H9 (cell line): ENCODE measurements around the gene IL1RAPL1. TPM values are rescaled to one million over a fixed set of nuclear protein-coding genes. Genes with fewer than 3 reads are reported as not detected.

Experiments
- DNase-seq: peaks from one replicate; pipeline ENCODE4 v3.0.0-alpha.2; 2017
- H2AFZ ChIP-seq: one replicate; pipeline ENCODE4 v1.6.1; 2013; ENCODE audit warnings: mild to moderate bottlenecking, low read length, control low read depth, moderate library complexity
- H2AK5ac ChIP-seq: 2 replicates; pipeline ENCODE4 v1.6.1; 2013; ENCODE audit warnings: low read length, control low read depth, mixed read lengths; ENCODE audit not compliant: insufficient read length
- H2BK120ac ChIP-seq: one replicate; pipeline ENCODE4 v1.6.1; 2013; ENCODE audit warnings: low read depth, mild to moderate bottlenecking, low read length, control low read depth, inconsistent platforms; ENCODE audit not compliant: poor library complexity, severe bottlenecking
- H2BK12ac ChIP-seq: 2 replicates; pipeline ENCODE4 v1.6.1; 2013; ENCODE audit warnings: low read length, control low read depth, mixed read lengths, low read depth; ENCODE audit not compliant: insufficient read length
- H2BK15ac ChIP-seq: 2 replicates; pipeline ENCODE4 v1.6.1; 2013; ENCODE audit warnings: low read depth, low read length, control low read depth
- H2BK20ac ChIP-seq: one replicate; pipeline ENCODE4 v1.6.1; 2013; ENCODE audit warnings: low read depth, mild to moderate bottlenecking, low read length, control low read depth, inconsistent platforms; ENCODE audit not compliant: poor library complexity, severe bottlenecking
- H2BK5ac ChIP-seq: 2 replicates; pipeline ENCODE4 v1.6.1; 2013; ENCODE audit warnings: low read length, control low read depth, mixed read lengths; ENCODE audit not compliant: insufficient read length
- H3K14ac ChIP-seq: 2 replicates; pipeline ENCODE4 v1.6.1; 2013; ENCODE audit warnings: low read length, control low read depth; ENCODE audit not compliant: insufficient read depth
- H3K18ac ChIP-seq: 2 replicates; pipeline ENCODE4 v1.6.1; 2013; ENCODE audit warnings: low read depth, mild to moderate bottlenecking, mixed read lengths, low read length, control low read depth; ENCODE audit not compliant: insufficient read length
- H3K23ac ChIP-seq: 2 replicates; pipeline ENCODE4 v1.6.1; 2013; ENCODE audit warnings: low read length, control low read depth, mixed read lengths, low read depth; ENCODE audit not compliant: insufficient read length
- H3K23me2 ChIP-seq: 2 replicates; pipeline ENCODE4 v1.6.1; 2013; ENCODE audit warnings: low read depth, mild to moderate bottlenecking, mixed read lengths, low read length, control low read depth; ENCODE audit not compliant: insufficient read length, poor library complexity, severe bottlenecking
- H3K27ac ChIP-seq: 2 replicates; pipeline ENCODE4 v1.5.1; 2013; ENCODE audit warnings: low read length, control low read depth, mixed read lengths, low read depth; ENCODE audit not compliant: insufficient read length
- H3K27me3 ChIP-seq: 2 replicates; pipeline ENCODE4 v1.6.1; 2013; ENCODE audit warnings: low read length, control low read depth, inconsistent platforms; ENCODE audit not compliant: insufficient read depth
- H3K4ac ChIP-seq: 2 replicates; pipeline ENCODE4 v1.6.1; 2013; ENCODE audit warnings: low read depth, mild to moderate bottlenecking, control low read depth, inconsistent platforms, low read length, moderate library complexity
- H3K4me1 ChIP-seq: 2 replicates; pipeline ENCODE4 v1.6.1; 2013; ENCODE audit warnings: low read length, control low read depth, inconsistent platforms; ENCODE audit not compliant: insufficient read depth
- H3K4me2 ChIP-seq: 2 replicates; pipeline ENCODE4 v1.6.1; 2013; ENCODE audit warnings: low read length, control low read depth, mixed read lengths; ENCODE audit not compliant: insufficient read length, insufficient read depth
- H3K56ac ChIP-seq: 2 replicates; pipeline ENCODE4 v1.6.1; 2013; ENCODE audit warnings: low read depth, mild to moderate bottlenecking, mixed read lengths, low read length, control low read depth; ENCODE audit not compliant: insufficient read length
- H3K79me1 ChIP-seq: 2 replicates; pipeline ENCODE4 v1.6.1; 2013; ENCODE audit warnings: low read depth, mild to moderate bottlenecking, moderate library complexity, low read length, control low read depth, inconsistent platforms; ENCODE audit not compliant: insufficient read depth, poor library complexity, severe bottlenecking
- H3K79me2 ChIP-seq: 2 replicates; pipeline ENCODE4 v1.6.1; 2013; ENCODE audit warnings: low read length, control low read depth, inconsistent platforms; ENCODE audit not compliant: insufficient read depth
- H3K9ac ChIP-seq: 2 replicates; pipeline ENCODE4 v1.6.1; 2013; ENCODE audit warnings: low read length, control low read depth, mixed read lengths; ENCODE audit not compliant: insufficient read length; ENCODE audit errors: extremely low read depth
- H3K9me3 ChIP-seq: one replicate; pipeline ENCODE4 v1.6.1; 2013; ENCODE audit warnings: low read depth, low read length, inconsistent platforms; ENCODE audit not compliant: control insufficient read depth
- H3T11ph ChIP-seq: one replicate; pipeline ENCODE4 v1.6.1; 2013; ENCODE audit warnings: mild to moderate bottlenecking, low read length, control low read depth, inconsistent platforms
- H4K20me1 ChIP-seq: one replicate; pipeline ENCODE4 v1.6.1; 2013; ENCODE audit not compliant: control insufficient read depth, insufficient read length, insufficient read depth
- H4K5ac ChIP-seq: 2 replicates; pipeline ENCODE4 v1.6.1; 2013; ENCODE audit warnings: low read depth, mild to moderate bottlenecking, mixed read lengths, low read length, control low read depth; ENCODE audit not compliant: insufficient read length
- H4K8ac ChIP-seq: replicated peaks from 2 replicates; pipeline ENCODE4 v1.6.1; 2013; ENCODE audit warnings: low read length, control low read depth, mixed read lengths, low read depth; ENCODE audit not compliant: insufficient read length
- H4K91ac ChIP-seq: 2 replicates; pipeline ENCODE4 v1.6.1; 2013; ENCODE audit warnings: low read depth, mild to moderate bottlenecking, moderate library complexity, mixed read lengths, low read length, control low read depth; ENCODE audit not compliant: insufficient read length
- H3K27ac Mint-ChIP-seq, 3 experiments: 2 replicates in 2 of 3; 3 replicates in 1 of 3; pipeline ENCODE4 v1.8.0; 2020 to 2021; ENCODE audit warnings: mixed read lengths in 3 of 3, mild to moderate bottlenecking in 1 of 3, moderate library complexity in 1 of 3
- H3K27me3 Mint-ChIP-seq: 2 replicates; pipeline ENCODE4 v1.8.0; 2021; ENCODE audit warnings: low read depth, mild to moderate bottlenecking, moderate library complexity, mixed read lengths
- H3K36me3 Mint-ChIP-seq, 3 experiments: 2 replicates in 2 of 3; 3 replicates in 1 of 3; pipeline ENCODE4 v1.8.0; 2020 to 2021; ENCODE audit warnings: low read depth in 3 of 3, mixed read lengths in 3 of 3; ENCODE audit not compliant: insufficient read depth in 1 of 3
- H3K4me1 Mint-ChIP-seq, 2 experiments: 2 replicates each; pipeline ENCODE4 v1.8.0; 2020; ENCODE audit warnings: mixed read lengths in 2 of 2
- H3K4me3 Mint-ChIP-seq, 2 experiments: 2 replicates in 1 of 2; 3 replicates in 1 of 2; pipeline ENCODE4 v1.8.0; 2020 to 2021; ENCODE audit warnings: mild to moderate bottlenecking in 2 of 2, mixed read lengths in 2 of 2, moderate library complexity in 1 of 2
- H3K9me3 Mint-ChIP-seq, 2 experiments: 2 replicates in 1 of 2; 3 replicates in 1 of 2; pipeline ENCODE4 v1.8.0; 2020; ENCODE audit warnings: mild to moderate bottlenecking in 2 of 2, mixed read lengths in 2 of 2, moderate library complexity in 1 of 2
- total RNA-seq: library from RNA; stranded (reverse); gene quantifications from 2 replicates; pipeline ENCODE4 v1.2.1, GENCODE V29; 2021
- TF ChIP-seq, protein P1 (sequence below): fragments of 200-600 bp; sonication (generic); conservative IDR thresholded peaks from 3 replicates; pipeline ENCODE4 v1.8.0; 2021; ENCODE audit warnings: antibody characterized with exemption, mild to moderate bottlenecking

IL1RAPL1 gene
- total RNA-seq, 1 experiment from 2014 or later, result 0.31 TPM

DNA sequence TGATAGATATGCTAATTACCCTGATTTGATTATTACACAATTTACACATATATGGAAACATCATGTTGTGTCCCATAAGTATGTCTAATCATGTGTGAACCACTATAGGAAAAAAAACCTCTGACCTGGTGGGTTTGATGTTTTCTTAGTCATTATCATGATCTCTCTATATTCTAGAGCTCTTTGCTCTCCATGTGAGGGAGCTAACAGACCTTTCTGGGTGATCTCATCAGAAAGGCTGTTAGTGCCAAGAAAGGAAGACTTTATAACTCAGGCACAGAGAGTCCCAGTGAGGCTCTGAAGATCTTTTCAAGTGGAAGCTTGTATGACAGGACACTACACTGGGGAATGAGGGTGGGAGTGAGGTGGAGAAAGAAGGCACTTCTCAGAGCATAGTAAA is 1100.4 kb downstream of the IL1RAPL1 start:
- TF ChIP-seq, protein P1, sequence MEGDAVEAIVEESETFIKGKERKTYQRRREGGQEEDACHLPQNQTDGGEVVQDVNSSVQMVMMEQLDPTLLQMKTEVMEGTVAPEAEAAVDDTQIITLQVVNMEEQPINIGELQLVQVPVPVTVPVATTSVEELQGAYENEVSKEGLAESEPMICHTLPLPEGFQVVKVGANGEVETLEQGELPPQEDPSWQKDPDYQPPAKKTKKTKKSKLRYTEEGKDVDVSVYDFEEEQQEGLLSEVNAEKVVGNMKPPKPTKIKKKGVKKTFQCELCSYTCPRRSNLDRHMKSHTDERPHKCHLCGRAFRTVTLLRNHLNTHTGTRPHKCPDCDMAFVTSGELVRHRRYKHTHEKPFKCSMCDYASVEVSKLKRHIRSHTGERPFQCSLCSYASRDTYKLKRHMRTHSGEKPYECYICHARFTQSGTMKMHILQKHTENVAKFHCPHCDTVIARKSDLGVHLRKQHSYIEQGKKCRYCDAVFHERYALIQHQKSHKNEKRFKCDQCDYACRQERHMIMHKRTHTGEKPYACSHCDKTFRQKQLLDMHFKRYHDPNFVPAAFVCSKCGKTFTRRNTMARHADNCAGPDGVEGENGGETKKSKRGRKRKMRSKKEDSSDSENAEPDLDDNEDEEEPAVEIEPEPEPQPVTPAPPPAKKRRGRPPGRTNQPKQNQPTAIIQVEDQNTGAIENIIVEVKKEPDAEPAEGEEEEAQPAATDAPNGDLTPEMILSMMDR, result no peak; the same call in 2 of the 3 replicates

More for the DNA sequence above, 1100.4 kb downstream of the IL1RAPL1 start:
- no peak overlapping the region for H2BK120ac ChIP-seq
- H2AK5ac ChIP-seq, result no peak overlapping the region
- H3K4ac ChIP-seq, result no peak overlapping the region
- H3K4me2 ChIP-seq, result no peak overlapping the region
- no peak for DNase-seq
- no peak overlapping the region for H3K9ac ChIP-seq
- Mint-ChIP-seq H3K4me3 (no peak overlapping the region), H3K4me1 (peaks cover 4 to 7% of the 10 kb centered on the region in 2 experiments; a peak in 3 of 4 replicates), H3K27me3 (no peaks in the 10 kb centered on the region), H3K36me3 (no peaks in the 10 kb centered on the region), H3K9me3 (peaks cover 0 to 34% of the 10 kb centered on the region in 2 experiments; a peak in 4 of 5 replicates), H3K27ac (no peak overlapping the region)
- no peak overlapping the region for H4K5ac ChIP-seq
- no peaks in the 10 kb centered on the region for H3K4me1 ChIP-seq
- no peaks in the 10 kb centered on the region for H3K79me1 ChIP-seq
- H3K23me2 ChIP-seq, result no peaks in the 10 kb centered on the region
- no peak overlapping the region for H2BK20ac ChIP-seq
- H3K79me2 ChIP-seq, result no peaks in the 10 kb centered on the region
- H3K9me3 ChIP-seq, result no peaks in the 10 kb centered on the region
- no peak overlapping the region for H2BK12ac ChIP-seq
- no peak overlapping the region for H3K56ac ChIP-seq
- no peak overlapping the region for H3T11ph ChIP-seq
- H4K8ac ChIP-seq, result no peak overlapping the region
- H3K27ac ChIP-seq, result no peak overlapping the region
- no peak overlapping the region for H2BK5ac ChIP-seq
- no peak overlapping the region for H3K23ac ChIP-seq
- H3K14ac ChIP-seq, result no peak overlapping the region
- no peaks in the 10 kb centered on the region for H4K20me1 ChIP-seq
- no peak overlapping the region for H4K91ac ChIP-seq
- no peaks in the 10 kb centered on the region for H3K27me3 ChIP-seq
- H2BK15ac ChIP-seq, result no peak overlapping the region
- H3K18ac ChIP-seq, result no peak overlapping the region
- no peak overlapping the region for H2AFZ ChIP-seq
